Body of pancreas (tissue), 4 donors: ENCODE data around the gene IKZF4.

ENCODE experiments used
- CTCF ChIP-seq, 7 experiments: fragments of 450-650 bp in 4 of 7; fragments of 200-600 bp in 3 of 7; sonication (generic) in 3 of 7; IDR thresholded peaks; one replicate each; pipeline ENCODE4 v1.5.1; 2016 to 2019; ENCODE audit warnings: antibody characterized with exemption in 7 of 7
- POLR2A ChIP-seq, 3 donors: fragments of 450-650 bp; IDR thresholded peaks; one replicate each; pipeline ENCODE4 v1.6.1; 2016; ENCODE audit warnings: antibody characterized with exemption in 3 of 3, mild to moderate bottlenecking in 2 of 3

DNA sequence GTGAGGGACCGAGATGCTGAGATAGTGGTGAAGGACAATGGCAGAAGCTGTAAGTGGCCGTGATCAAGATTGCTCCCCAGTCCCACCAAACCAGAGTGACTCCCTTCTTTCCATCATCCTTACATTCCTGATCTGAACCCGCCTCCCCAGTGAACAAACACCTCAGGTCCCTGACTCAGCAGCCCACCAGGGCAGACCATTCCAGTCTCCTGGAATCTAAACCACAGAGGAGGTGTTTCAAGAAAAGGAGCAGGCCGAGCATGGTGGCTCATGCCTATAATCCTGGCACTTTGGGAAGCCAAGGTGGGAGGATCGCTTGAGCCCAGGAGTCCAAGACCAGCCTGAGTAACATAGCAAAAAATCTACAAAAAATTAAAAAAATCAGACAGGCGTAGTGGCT lies 65.8 kb downstream of the IKZF4 start:
- TF ChIP-seq CTCF (IDR thresholded peaks at IDR 0.05) (no peak), POLR2A (IDR thresholded peaks at IDR 0.05) (no peak)
